GM23338 (cell line): Measurements from ENCODE around the gene TSEN2. TPM values are rescaled to one million over a fixed set of nuclear protein-coding genes. Genes with fewer than 3 reads are reported as not detected.

Experiments used
- ATAC-seq: fragments of 200-7000 bp; cut with Tn5 transposase; 3 replicates; pipeline ENCODE4 v1.9.1; 2020
- DNase-seq: peaks from one replicate; pipeline ENCODE4 v3.0.0-alpha.2; 2015; ENCODE audit warnings: low spot score
- H2AFZ ChIP-seq: fragments of 200-600 bp; sonication (generic); 2 replicates; pipeline ENCODE4 v1.8.0; 2016; ENCODE audit warnings: antibody characterized with exemption, mild to moderate bottlenecking, moderate library complexity
- H3F3A ChIP-seq: fragments of 200-600 bp; sonication (generic); replicated peaks from 2 replicates; pipeline ENCODE4 v1.8.0; 2017; ENCODE audit warnings: antibody characterized with exemption, mixed run types, low read depth
- H3K27ac ChIP-seq: fragments of 200-600 bp; sonication (generic); 2 replicates; pipeline ENCODE4 v1.6.1; 2016; ENCODE audit warnings: low read depth
- H3K27me3 ChIP-seq: fragments of 200-600 bp; sonication (generic); 2 replicates; pipeline ENCODE4 v1.8.0; 2016; ENCODE audit warnings: mild to moderate bottlenecking, mixed run types, moderate library complexity; ENCODE audit not compliant: insufficient read depth
- H3K36me3 ChIP-seq: fragments of 200-600 bp; sonication (generic); 2 replicates; pipeline ENCODE4 v1.8.0; 2016; ENCODE audit warnings: mild to moderate bottlenecking; ENCODE audit not compliant: insufficient read depth
- H3K4me1 ChIP-seq: fragments of 200-600 bp; sonication (generic); 2 replicates; pipeline ENCODE4 v1.8.0; 2016; ENCODE audit warnings: mild to moderate bottlenecking, moderate library complexity; ENCODE audit not compliant: insufficient read depth
- H3K4me2 ChIP-seq: fragments of 200-600 bp; sonication (generic); 2 replicates; pipeline ENCODE4 v1.7.1; 2017; ENCODE audit warnings: mixed run types
- H3K4me3 ChIP-seq: fragments of 200-600 bp; sonication (generic); 2 replicates; pipeline ENCODE4 v1.6.1; 2016; ENCODE audit warnings: mixed run types
- H3K79me2 ChIP-seq: fragments of 200-600 bp; sonication (generic); replicated peaks from 2 replicates; pipeline ENCODE4 v1.8.0; 2017; ENCODE audit warnings: mild to moderate bottlenecking; ENCODE audit not compliant: insufficient read depth
- H3K9me2 ChIP-seq: fragments of 200-600 bp; sonication (generic); 2 replicates; pipeline ENCODE4 v1.8.0; 2017; ENCODE audit not compliant: insufficient read depth
- H4K20me1 ChIP-seq: fragments of 200-600 bp; sonication (generic); replicated peaks from 2 replicates; pipeline ENCODE4 v1.8.0; 2017; ENCODE audit warnings: mild to moderate bottlenecking; ENCODE audit not compliant: insufficient read depth
- H3K27ac Mint-ChIP-seq: 2 replicates; pipeline ENCODE4 v1.8.0; 2020; ENCODE audit warnings: inconsistent platforms, mild to moderate bottlenecking, moderate library complexity, mixed read lengths
- H3K27me3 Mint-ChIP-seq: 3 replicates; pipeline ENCODE4 v1.8.0; 2022; ENCODE audit warnings: low read depth, mild to moderate bottlenecking, moderate library complexity, mixed read lengths, inconsistent platforms; ENCODE audit not compliant: insufficient read depth, poor library complexity
- H3K36me3 Mint-ChIP-seq: 3 replicates; pipeline ENCODE4 v1.8.0; 2021; ENCODE audit warnings: low read depth, mild to moderate bottlenecking, inconsistent platforms, moderate library complexity, mixed read lengths
- H3K4me1 Mint-ChIP-seq: 3 replicates; pipeline ENCODE4 v1.8.0; 2020; ENCODE audit warnings: mild to moderate bottlenecking, inconsistent platforms, mixed read lengths
- H3K4me3 Mint-ChIP-seq: 3 replicates; pipeline ENCODE4 v1.8.0; 2021; ENCODE audit warnings: moderate library complexity, mild to moderate bottlenecking, inconsistent platforms, mixed read lengths
- H3K9me3 Mint-ChIP-seq: 3 replicates; pipeline ENCODE4 v1.8.0; 2020; ENCODE audit warnings: moderate library complexity, mild to moderate bottlenecking, inconsistent platforms, mixed read lengths
- CREB1 ChIP-seq: fragments of 250-450 bp; sonication (Bioruptor Pico); IDR thresholded peaks from 2 replicates; pipeline ENCODE4 v1.5.0; 2020; ENCODE audit warnings: low read depth, mild to moderate bottlenecking, moderate library complexity
- CTCF ChIP-seq, 2 experiments: fragments of 200-600 bp in 1 of 2; sonication (generic) in 1 of 2; conservative IDR thresholded peaks; 2 replicates each; pipeline versions ENCODE4 v1.5.1 to v1.6.1; 2016 to 2017; ENCODE audit warnings: antibody characterized with exemption in 2 of 2, low read depth in 2 of 2, mild to moderate bottlenecking in 2 of 2, moderate library complexity in 1 of 2
- ETS1 ChIP-seq: IDR thresholded peaks from 2 replicates; pipeline ENCODE4 v1.6.1; 2016; ENCODE audit warnings: antibody characterized with exemption
- EZH2 ChIP-seq: fragments of 200-600 bp; sonication (generic); IDR thresholded peaks from one replicate; pipeline ENCODE4 v1.8.0; 2017; ENCODE audit warnings: antibody characterized with exemption, mild to moderate bottlenecking, low read depth; ENCODE audit not compliant: unreplicated experiment
- EZH2phosphoT487 ChIP-seq: fragments of 200-600 bp; sonication (generic); IDR thresholded peaks from one replicate; pipeline ENCODE4 v1.8.1; 2018; ENCODE audit warnings: antibody characterized with exemption; ENCODE audit not compliant: unreplicated experiment
- JUNB ChIP-seq: IDR thresholded peaks from one replicate; pipeline ENCODE4 v1.6.1; 2016; ENCODE audit warnings: antibody characterized with exemption; ENCODE audit not compliant: unreplicated experiment
- NANOG ChIP-seq: IDR thresholded peaks from 2 replicates; pipeline ENCODE4 v1.6.1; 2016; ENCODE audit warnings: antibody characterized with exemption, borderline replicate concordance
- POLR2AphosphoS5 ChIP-seq: IDR thresholded peaks from 2 replicates; pipeline ENCODE4 v1.6.1; 2016; ENCODE audit warnings: antibody characterized with exemption, low read depth
- REST ChIP-seq: IDR thresholded peaks from one replicate; pipeline ENCODE4 v1.6.1; 2018; ENCODE audit warnings: antibody characterized with exemption; ENCODE audit not compliant: unreplicated experiment
- STAT1 ChIP-seq: IDR thresholded peaks from one replicate; pipeline ENCODE4 v1.6.1; 2016; ENCODE audit warnings: antibody characterized with exemption; ENCODE audit not compliant: unreplicated experiment
- ZNF114 ChIP-seq: fragments of 250-450 bp; sonication (Bioruptor Pico); IDR thresholded peaks from 2 replicates; pipeline ENCODE4 v1.5.0; 2020; ENCODE audit warnings: mild to moderate bottlenecking, moderate library complexity
- ZNF331 ChIP-seq: fragments of 250-450 bp; sonication (Bioruptor Pico); IDR thresholded peaks from 2 replicates; pipeline ENCODE4 v1.5.0; 2020; ENCODE audit warnings: low read depth, mild to moderate bottlenecking, moderate library complexity
- polyA plus RNA-seq: library from polyadenylated mRNA; unstranded; fragments of >200 nt; fragmentation: Nextera tagmentation; extraction: Ambion mirVana; gene quantifications from 2 replicates; pipeline ENCODE4 v1.2.1, GENCODE V29; 2016
- total RNA-seq: library from RNA; depleted of rRNA; stranded (reverse); fragments of >200 nt; shearing (Covaris generic); gene quantifications from 2 replicates; pipeline ENCODE4 v1.2.3, GENCODE V29; 2014

The TSEN2 gene
- total and polyA plus RNA-seq, 2 experiments from 2014 or later = 27.7 to 30.0 TPM

- TF ChIP-seq CTCF (conservative IDR thresholded peaks at IDR 0.05; ENCODE audit: low read depth in 2 of 2) = no peak
- TF ChIP-seq CREB1 (CRISPR knock-in tag) = no peak
- TF ChIP-seq EZH2 = no peak
- no peak for TF ChIP-seq JUNB
- TF ChIP-seq ETS1 = no peak
- no peak for TF ChIP-seq POLR2AphosphoS5
- no peak for TF ChIP-seq ZNF114 (CRISPR knock-in tag)
- TF ChIP-seq STAT1 = no peak
- no peak for TF ChIP-seq EZH2phosphoT487
- TF ChIP-seq REST = no peak
- no peak for TF ChIP-seq ZNF331 (CRISPR knock-in tag)
Measured at GRCh38 chr3:12472000-12472610, 12.2 kb upstream of the TSEN2 start (continued).

- peaks cover 4% of the 10 kb centered on the region for H3K27me3 Mint-ChIP-seq
- Histone ChIP-seq H3K79me2 (no peaks in the 10 kb centered on the region), H4K20me1 (no peaks in the 10 kb centered on the region), H3F3A (no peaks in the 10 kb centered on the region), H3K27me3 (no peaks in the 10 kb centered on the region), H3K9me2 (no peaks in the 10 kb centered on the region), H3K4me3 (no peak overlapping the region), H3K36me3 (no peaks in the 10 kb centered on the region), H3K4me2 (no peak overlapping the region), H2AFZ (peak overlapping the region; percentile 72), H3K4me1 (no peaks in the 10 kb centered on the region; the same call in 1 of the 2 replicates), H3K27ac (no peak overlapping the region)
- ATAC-seq (no peak), DNase-seq (no peak)
- H3K27ac Mint-ChIP-seq = no peak overlapping the region; the same call in 1 of the 2 replicates
- H3K36me3 Mint-ChIP-seq = no peaks in the 10 kb centered on the region
- H3K9me3 Mint-ChIP-seq = no peaks in the 10 kb centered on the region
- H3K4me1 Mint-ChIP-seq = peaks cover 12% of the 10 kb centered on the region
- H3K4me3 Mint-ChIP-seq = no peak overlapping the region
- TF ChIP-seq STAT1 = no peak
- no peak for TF ChIP-seq NANOG
- no peak for TF ChIP-seq REST
Measured at GRCh38 chr3:12472796-12473195, 11.5 kb upstream of the TSEN2 start.
